Hematopoietic multipotent progenitor cell (in vitro differentiated cells): ENCODE data around the gene BPIFB2. TPM values are rescaled to one million over a fixed set of nuclear protein-coding genes. Genes with fewer than 3 reads are reported as not detected.
A peak's percentile ranks its signal among the peaks of the same experiment; 100 is the strongest.
"Not testable (repeated sequence)": the region's sequence is repeated elsewhere in the genome, so short reads cannot be mapped to it uniquely, and the experiment has no call there.

Experiments used
- DNase-seq, 3 donors: peaks; one replicate each; pipeline ENCODE4 v3.0.0-alpha.2; 2011 to 2015; ENCODE audit warnings: low read depth in 2 of 3, low spot score in 2 of 3
- total RNA-seq: library from RNA; depleted of rRNA; stranded (reverse); fragments of >200 nt; gene quantifications from one replicate; pipeline ENCODE4 v1.2.3, GENCODE V29; 2012

The BPIFB2 gene, protein sequence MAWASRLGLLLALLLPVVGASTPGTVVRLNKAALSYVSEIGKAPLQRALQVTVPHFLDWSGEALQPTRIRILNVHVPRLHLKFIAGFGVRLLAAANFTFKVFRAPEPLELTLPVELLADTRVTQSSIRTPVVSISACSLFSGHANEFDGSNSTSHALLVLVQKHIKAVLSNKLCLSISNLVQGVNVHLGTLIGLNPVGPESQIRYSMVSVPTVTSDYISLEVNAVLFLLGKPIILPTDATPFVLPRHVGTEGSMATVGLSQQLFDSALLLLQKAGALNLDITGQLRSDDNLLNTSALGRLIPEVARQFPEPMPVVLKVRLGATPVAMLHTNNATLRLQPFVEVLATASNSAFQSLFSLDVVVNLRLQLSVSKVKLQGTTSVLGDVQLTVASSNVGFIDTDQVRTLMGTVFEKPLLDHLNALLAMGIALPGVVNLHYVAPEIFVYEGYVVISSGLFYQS
- not detected for total RNA-seq

DNA sequence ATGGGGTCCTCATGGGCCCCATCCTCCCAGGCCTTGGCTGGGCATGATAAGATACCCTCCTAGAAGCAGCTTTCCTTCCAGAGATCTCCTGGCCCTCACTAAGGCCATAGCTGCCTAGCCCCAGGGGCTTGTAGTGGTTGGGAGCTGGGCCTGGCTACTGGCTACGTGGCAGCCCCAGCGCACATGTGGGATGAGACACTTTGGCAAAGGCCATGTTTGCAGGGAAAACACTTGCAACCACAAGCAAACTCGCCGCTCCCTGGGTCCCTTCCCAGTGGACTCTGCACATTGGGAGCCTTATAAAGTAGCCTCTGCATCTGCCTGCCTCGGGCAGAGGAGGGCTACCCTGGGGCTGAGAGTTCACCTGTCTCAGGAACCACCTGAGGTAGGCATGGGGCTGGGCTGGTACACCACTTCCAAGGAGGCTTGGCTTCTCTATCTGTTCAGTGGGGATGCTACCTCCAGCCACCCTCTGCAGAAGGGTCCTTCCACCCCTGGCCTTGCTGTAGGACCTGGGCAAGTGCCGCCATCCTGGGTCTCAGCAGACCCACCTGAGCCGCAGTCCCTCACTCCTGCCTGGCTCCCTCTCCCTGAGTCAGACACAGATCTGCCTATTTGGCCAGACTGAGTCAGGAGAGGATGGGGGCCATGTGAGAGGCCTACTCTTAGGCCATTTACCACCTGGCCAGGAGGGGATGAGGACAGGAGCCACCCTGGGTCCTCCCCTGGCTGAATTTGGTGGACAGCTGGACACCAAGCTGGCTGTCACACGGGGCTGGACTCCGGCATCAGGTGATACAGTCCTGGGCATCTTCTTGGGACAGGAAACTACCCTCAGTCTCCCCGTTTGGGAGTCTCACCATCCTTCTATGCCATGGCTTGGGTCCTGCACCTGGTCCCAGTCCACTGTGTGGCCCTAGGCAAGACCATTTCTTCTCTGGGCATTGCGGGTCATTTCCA lies at the start of gene BPIFB2:
BPIFB2 (plus strand) TSS at position 329 of the 960 bp plus-strand sequence. CDS start 871 bp downstream, outside the sequence.
- no peak for DNase-seq

DNA sequence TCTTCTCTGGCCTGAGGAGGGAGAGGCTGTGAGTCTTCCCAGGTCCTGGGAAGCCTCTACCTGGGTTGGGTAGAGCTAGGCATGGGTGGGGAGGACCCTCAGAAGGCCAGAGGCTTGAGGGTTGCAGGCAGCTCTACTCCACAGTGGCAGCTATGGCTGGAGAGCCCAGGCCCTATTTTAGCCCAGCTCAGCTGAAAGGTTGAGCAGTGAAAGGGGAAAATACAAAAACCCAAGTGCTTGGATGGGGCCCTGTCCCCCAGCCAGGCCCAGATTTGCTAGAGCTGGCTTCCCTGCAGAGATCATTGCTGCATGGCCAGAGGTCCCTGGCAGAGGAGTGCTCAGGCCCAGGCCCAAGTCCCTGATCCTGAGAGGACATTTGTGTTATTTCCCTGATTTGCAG lies 48.9 kb upstream of the BPIFB2 start:
- no peak for DNase-seq

DNA sequence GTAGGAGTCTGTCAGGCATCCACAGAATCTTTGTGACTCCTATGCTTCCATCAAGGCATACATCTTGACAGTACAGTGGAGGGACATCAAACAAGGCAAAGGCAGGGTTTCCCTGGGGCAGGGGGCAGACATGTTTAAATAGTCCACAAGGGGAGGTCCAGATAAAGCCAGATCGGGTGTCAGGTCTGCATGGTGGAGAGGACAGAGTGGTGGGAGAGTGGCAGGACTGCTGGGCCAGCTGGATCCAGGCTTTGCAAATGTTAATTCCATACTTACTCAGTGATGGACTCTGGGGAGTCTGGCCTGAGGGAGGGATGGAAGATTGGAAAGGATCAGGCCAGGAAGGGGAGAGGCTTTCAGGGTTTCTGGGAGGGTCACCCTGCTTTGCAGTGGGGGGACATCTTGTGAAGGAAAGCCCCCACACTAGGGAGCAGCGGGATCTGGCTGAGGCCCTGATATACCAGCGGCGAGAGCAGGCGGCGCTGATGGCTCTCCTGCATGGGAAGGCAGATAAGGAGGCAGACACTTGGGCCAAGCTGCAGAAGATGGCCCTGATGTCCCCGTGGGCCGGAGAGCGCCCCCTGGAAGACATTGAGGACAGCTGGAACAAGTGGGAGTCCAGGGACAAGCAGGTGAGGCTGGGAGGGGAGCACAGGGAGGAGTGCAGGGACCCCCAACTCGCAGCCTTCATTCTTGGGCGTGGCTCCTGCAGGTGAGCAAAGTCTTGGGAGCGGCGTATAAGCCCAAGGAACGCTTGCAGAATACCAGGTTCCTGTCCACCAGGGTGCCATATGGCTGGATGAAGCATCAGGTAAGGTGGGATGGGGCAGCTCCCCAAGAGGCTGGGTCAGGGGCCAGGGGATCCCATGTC lies 47.9 kb upstream of the BPIFB2 start:
- DNase-seq = no peak

DNA sequence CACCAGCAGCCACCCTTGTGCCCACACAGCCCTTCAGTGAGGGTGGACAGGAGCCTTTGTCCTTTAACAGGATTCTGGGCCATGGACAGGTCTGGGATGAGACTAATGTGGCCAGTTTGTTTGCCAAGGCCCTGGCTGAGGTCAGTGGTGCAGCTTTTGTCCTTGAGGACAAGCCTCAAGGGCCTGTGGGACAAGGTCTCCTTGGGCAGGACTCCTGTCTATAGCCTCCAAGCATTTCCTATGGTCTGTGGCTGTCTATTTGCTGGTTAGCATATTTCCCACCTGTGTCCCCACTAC lies 47.3 kb upstream of the BPIFB2 start:
- no peak for DNase-seq

DNA sequence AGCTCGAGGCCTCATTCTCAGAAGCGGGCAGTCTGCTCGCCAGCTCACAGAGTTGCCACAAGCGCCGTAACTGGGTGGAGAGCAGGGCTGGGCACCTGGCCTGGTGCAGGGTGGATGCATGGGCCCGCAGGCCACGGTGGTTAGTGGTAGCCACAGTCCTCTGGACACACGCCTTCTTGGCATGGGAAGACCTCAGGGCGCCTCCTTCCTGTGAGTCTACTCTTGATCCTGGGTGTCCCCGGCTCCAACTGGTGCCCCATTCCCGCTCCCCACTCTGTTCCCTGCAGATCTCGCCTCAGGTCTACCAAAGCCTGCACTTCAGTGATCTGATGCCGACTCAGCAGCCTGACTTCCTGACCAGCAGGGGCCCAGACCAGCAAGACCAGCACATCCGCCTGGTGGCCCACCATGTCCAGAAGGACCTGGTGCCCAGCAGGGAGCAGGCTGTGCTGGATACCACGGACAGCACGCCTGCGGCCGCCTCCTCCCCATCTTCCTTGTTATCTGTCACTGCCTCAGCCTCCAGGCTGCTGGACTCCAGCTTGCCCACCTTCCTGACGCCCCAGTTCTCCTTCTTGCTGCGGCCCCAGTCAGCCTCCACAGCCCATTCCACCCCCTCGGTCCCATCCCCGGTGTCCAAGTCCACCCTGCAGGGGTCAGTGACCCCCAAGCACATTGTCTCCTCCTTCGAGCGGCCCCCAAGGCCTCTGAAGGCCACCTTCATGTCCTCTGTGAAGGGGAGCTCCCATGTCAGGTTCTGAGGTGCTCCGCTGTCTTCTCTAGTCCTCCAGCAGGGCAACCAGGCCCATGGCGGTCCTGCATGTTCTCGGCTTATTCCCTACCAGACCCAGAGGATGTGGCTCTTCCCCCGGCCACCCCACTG lies 46.4 kb upstream of the BPIFB2 start:
- DNase-seq = no peak

DNA sequence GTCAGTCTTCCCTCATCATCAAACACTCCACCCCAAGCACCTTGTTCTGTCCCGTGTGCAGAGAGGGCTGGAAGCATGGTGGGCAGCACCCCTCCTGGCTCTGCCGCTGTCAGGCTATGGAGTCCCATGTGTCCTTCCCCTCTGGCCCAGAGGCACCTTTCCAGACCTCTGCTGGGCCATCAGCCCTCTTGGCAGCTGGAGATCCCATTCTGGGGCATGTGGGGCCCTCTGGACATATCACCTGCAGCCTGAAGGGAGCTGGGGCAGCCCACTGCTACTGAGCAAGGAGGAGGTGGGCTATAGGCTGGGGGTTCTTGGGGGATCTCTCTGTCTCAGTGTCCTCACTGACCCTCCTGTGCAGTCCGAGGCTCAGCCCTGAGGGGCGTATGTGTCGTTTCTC lies 45.5 kb upstream of the BPIFB2 start:
- DNase-seq = no peak

DNA sequence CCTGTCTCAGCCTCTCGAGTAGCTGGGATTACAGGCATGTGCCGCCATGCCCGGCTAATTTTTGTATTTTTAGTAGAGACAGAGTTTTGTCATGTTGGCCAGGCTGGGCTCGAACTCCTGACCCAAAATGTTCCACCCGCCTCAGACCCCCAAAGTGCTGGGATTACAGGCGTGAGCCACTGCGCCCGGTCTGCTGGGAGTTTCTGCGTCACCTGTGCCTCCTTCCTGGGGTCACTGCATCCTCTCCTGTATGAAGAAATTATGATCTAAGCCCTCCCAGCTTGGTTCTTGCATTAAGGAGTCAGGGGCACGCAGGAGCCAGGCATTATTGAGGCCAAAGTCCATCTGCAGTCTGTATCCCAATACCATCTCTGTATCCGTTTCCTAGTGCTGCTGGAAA lies 44.9 kb upstream of the BPIFB2 start:
- not testable (repeated sequence) for DNase-seq

DNA sequence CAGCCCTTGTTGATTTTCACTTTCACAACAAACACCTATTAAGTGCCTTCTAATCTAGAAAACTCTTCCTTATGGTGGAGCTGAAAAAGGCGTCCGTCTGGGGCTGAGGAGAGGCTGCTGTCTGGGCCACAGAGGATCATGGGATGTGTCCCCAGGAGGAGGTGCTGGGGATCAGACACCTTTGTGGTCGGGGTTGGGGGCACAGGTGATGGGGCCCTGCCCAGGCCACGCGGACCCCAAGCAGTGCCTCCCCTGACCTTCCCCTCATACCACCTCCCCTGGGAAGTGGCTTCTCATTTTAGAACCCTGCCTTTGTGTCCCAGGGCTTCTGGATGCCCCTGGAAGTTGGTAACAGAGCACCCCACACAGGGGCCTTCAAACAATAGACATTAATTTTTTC lies 44.3 kb upstream of the BPIFB2 start:
- DNase-seq = no peak

DNA sequence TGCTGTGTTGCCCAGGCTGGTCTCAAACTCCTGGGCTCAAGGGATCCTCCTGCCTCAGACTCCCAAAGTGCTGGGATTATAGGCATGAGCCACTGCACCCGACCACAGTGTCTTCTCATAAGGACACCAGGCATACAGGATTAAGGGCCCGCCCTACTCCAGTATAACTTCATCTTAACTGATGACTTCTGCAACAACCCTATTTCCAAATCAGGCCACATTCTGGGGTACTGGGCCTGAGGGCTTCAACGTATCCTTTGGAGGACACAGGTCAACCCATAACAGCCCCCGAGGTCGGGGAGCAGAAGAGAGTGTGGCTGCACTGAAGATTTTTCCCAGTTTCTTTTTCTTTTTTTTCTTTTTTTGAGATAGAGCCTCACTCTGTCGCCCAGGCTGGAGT lies 42.9 kb upstream of the BPIFB2 start:
- no peak for DNase-seq

DNA sequence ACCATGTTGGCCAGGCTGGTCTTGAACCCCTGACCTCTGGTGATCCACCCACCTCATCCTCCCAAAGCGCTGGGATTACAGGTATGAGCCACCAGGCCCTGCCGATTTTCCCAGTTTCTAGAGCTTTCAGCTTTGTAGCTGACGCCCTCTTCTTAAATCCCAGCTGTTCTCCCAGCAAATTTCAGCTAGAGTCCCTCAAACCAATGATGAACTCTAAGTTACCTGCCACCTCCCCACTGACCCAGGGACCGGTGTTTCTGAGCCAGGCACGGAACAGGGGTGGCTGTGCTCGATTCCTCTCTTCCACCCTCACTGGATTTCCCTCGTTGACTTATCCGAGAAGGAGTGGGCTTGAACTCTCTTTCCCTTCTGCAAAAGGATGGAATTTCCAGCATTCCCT lies 42.4 kb upstream of the BPIFB2 start:
- no peak for DNase-seq

DNA sequence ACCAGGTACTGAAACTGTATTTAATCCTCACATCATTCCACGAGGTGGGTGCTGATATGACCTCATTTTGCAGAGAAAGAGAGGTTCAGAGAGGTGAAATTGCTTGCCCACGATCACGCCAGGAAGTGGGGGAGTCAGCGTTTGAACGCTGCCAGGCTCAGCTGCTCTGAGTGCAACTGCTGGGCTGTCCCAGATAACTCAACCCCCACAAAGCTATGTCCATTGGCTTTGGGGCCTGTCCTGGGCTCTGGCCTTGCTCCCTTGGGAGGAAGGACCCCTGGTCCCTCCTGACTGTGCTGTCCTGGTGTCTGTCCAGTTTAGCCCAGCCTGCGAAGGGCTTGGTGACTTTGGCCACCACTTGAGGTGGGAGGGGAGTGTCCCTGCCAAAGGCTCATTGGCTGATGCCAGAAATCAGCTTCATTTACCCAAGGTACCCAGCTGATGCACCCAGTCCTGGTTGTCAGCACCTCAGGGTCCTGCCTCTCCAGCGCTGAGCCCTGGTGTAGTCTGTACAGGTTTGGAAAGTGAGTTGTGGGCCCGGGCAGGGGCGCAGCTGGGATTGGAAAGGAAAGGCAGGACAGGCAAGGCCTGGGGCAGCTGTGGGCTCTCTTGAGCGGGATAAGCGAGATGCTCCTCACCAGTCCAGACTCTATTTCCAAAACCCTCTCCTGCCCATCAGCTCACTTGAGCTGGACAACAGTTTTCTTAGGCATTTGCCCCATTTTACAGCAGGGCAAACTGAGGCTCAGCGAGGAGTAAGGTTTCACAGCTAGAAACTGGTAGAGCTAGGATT lies 41.7 kb upstream of the BPIFB2 start:
- no peak for DNase-seq

DNA sequence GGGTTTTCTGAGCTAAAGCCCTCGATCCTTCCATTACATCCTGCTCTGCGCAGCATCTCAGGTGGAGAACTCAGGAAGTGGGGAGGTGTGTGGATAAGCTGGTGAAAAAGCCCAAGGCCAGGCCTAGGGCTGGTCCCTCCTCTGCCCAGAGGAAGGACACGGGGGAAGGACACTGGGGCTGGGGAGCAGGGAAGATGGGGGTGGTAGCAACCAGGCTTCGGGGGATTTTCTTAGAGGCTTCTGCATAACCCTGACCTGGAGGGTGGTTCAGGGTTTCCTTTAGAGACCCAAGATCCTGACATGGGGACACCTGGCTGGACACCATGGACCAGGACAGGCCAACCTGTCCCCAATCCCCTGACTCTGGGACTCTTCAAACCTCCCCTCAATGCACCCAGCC lies 41.1 kb upstream of the BPIFB2 start:
- DNase-seq = no peak

DNA sequence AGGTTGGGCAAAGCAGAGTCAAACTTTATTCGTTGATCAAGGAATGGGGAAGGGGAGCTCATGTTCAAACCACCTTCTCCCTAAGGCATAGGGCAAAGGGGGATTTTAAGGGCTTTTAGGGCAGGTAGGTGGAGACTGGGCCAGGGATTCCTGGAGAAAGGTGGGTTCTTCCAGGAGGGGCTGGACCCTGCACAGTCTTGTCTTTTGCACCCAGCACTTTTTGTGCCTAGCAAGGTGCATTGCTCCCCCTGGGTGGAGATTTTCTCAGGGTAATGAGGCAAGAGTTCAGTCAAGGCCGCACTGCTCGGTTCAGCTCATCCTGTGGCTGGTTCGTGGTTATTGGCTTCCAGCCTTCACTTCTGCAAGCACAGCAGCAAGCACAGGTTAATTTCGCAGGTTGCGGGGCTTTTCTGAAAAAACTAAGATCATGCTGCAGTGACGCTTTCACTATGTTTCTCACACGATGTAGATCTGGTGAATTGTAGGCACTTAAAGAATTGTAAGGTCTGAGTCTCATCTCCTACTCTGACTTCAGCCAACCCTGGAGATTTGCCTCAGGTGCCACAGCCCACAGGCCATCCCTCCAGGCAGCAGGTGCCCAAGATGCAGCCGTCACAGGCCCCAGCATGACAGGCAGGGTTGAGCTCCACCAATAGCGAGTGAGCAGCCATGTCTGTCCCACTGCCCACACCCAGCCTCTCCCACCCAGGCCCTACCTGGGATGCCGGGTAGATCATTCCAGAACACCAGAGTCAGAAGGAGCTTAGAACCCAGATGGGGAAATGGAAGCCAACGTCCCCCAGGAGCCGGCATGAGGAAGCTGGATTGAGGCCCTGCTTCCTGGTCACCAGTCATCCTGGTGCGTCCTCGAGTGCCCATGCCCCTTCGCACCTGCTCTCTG lies 40.4 kb upstream of the BPIFB2 start:
- peak in 2 of 3 donors; percentile 44 to 54 for DNase-seq

DNA sequence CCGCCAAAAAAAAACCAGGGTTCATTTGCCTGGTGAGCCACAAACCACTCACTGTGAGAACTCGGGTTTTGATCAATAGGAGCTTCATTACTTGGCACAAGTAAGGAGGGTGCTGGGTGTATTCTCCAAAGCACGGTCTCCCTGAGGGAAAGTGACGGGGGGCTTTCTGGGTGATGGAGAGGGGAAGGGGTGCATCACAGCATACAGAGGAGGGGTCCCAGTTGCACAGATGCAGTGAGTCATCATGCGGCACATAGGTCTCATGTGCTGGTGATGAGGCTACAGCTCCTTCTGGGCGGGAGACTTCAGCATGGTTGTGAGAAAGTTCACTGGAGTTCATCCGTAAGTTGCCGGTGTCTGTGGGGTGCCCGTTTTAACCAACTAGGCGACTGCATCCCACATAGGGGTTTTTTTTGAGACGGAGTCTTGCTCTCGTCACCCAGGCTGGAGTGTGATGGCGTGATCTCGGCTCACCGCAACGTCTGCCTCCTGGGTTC lies 39.5 kb upstream of the BPIFB2 start:
- peak in 1 of 3 donors; percentile 39 for DNase-seq

DNA sequence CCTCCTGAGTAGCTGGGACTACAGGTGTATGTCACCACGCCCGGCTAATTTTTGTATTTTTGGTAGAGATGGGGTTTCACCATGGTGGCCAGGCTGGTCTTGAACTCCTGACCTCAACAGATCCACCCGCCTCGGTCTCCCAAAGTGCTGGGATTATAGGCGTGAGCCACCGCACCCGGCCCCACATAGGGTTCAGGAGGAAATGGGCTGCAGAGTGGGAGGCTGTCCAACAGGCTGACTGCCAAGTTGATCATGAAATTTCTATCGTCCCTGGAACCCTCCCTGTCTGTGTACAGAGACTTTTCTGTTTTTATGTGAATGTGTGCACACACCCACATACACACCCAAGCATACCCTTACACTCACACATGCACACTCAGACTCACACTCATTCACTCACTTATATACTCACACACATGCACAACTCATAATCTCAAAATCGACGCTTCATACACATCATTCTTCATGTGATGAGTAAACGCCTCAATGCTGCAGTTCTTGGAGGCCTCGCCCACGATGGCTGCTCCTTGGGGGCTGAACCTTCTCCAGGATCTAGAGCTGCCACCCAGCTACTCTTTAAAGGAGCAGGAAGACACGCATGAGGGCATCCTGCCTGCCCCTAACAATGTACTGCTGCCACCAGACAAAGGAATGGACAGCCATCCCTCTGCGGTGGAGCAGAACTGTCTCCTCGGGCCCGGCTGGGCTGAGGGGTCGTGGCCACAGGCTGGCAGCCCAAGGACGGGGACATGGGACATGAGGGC lies 38.8 kb upstream of the BPIFB2 start:
- DNase-seq = no peak

DNA sequence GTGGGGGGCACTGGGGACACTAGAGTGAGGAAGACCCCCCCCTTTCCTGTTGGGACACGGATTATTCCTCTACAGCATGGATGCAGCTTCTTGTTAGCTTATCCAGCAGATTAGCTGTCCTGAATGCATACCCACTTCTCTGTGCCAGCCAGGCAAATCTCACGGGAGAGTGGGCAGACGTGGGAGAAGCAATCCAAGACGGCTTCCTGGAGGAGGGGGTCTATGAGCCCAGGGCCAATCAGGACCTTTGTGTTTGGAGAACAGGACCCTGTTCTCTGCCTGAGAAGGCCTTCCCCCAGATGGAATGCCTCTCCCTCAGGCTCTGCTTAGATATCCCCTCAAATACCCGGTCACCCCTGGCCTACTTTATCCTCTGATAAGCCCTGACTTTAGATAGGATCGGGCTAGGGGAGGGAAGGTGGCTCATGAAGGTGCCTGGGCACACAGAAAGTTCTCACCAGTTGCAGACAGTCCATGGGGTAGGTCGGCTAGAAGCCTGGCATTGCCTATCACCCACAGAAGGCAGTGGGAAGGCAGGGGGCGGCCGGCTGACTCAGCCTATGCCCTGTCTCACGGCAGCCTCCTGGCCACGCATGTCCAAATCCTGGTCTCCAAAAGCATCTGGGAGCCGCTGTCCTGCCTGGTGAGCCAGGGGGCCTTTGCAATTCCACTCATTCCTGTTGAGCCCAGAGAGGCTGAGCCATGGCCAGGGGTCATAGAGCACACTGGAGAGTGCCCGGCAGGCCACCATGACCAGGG lies 38.0 kb upstream of the BPIFB2 start:
- DNase-seq = no peak
